Common myeloid progenitor, CD34-positive (primary cell): ENCODE data around the gene SEC62.
A peak's percentile ranks its signal among the peaks of the same experiment; 100 is the strongest.

Experiments used
- CTCF ChIA-PET: fragments of 350-600 bp; sonication (Branson Sonifier 250); formaldehyde crosslinking; loops from one replicate; lab custom pipeline; 2021; ENCODE audit warnings: antibody characterized with exemption; lab: Charles Lee
- POLR2A ChIA-PET: fragments of 350-600 bp; sonication (Branson Sonifier 250); formaldehyde crosslinking; loops from one replicate; lab custom pipeline; 2021; ENCODE audit warnings: antibody characterized with exemption; lab: Charles Lee
- DNase-seq, 3 donors: peaks; one replicate each; pipeline versions ENCODE4 v3.0.0 to v3.0.0-alpha.2; 2013
- H3K27ac ChIP-seq, 2 experiments: 1 replicate in 1 of 2; 2 replicates in 1 of 2; pipeline ENCODE4 v1.7.0; 2013; ENCODE audit warnings: inconsistent platforms in 2 of 2, low read length in 2 of 2, mild to moderate bottlenecking in 2 of 2, low read depth in 1 of 2, moderate library complexity in 1 of 2; ENCODE audit not compliant: severe bottlenecking in 2 of 2, insufficient read depth in 1 of 2, poor library complexity in 1 of 2
- H3K27me3 ChIP-seq, 5 experiments: replicated peaks in 2 of 5; 1 replicate in 3 of 5; 2 replicates in 2 of 5; pipeline versions ENCODE4 v1.6.1 to v1.7.0; 2013; ENCODE audit warnings: low read length in 4 of 5, mild to moderate bottlenecking in 2 of 5, moderate library complexity in 2 of 5, inconsistent platforms in 1 of 5; ENCODE audit not compliant: insufficient read depth in 5 of 5, control insufficient read depth in 4 of 5
- H3K36me3 ChIP-seq, 4 experiments: 1 replicate in 2 of 4; 2 replicates in 2 of 4; pipeline versions ENCODE4 v1.6.1 to v1.7.0; 2013; ENCODE audit warnings: low read length in 3 of 4, control low read depth in 1 of 4, mild to moderate bottlenecking in 1 of 4; ENCODE audit not compliant: control insufficient read depth in 4 of 4, insufficient read depth in 4 of 4
- H3K4me1 ChIP-seq, 4 experiments: 1 replicate in 3 of 4; 2 replicates in 1 of 4; pipeline versions ENCODE4 v1.6.1 to v1.7.1; 2013; ENCODE audit warnings: low read length in 3 of 4, mild to moderate bottlenecking in 3 of 4, control low read depth in 1 of 4, inconsistent platforms in 1 of 4, moderate library complexity in 1 of 4; ENCODE audit not compliant: control insufficient read depth in 4 of 4, insufficient read depth in 4 of 4; ENCODE audit errors: control extremely low read depth in 1 of 4
- H3K4me3 ChIP-seq, 7 experiments: 1 replicate in 4 of 7; 2 replicates in 3 of 7; pipeline versions ENCODE4 v1.5.1 to v1.7.0; 2013; ENCODE audit warnings: mild to moderate bottlenecking in 7 of 7, low read length in 6 of 7, moderate library complexity in 6 of 7, inconsistent platforms in 2 of 7, low read depth in 2 of 7, control low read depth in 1 of 7; ENCODE audit not compliant: insufficient read depth in 4 of 7, control insufficient read depth in 1 of 7; ENCODE audit errors: extremely low read depth in 1 of 7
- H3K9me3 ChIP-seq, 5 experiments: 1 replicate in 4 of 5; 2 replicates in 1 of 5; pipeline versions ENCODE4 v1.6.1 to v1.7.1; 2013; ENCODE audit warnings: low read length in 4 of 5, mild to moderate bottlenecking in 2 of 5, inconsistent platforms in 1 of 5, low read depth in 1 of 5, moderate library complexity in 1 of 5; ENCODE audit not compliant: control insufficient read depth in 4 of 5, insufficient read depth in 2 of 5; ENCODE audit errors: control extremely low read depth in 1 of 5
- WGBS: methylation state at CpG from one replicate; pipeline ENCODE4 v1.1.5; 2013; ENCODE audit not compliant: insufficient coverage; 5-methylcytosine and 5-hydroxymethylcytosine counted together

SEC62 gene

DNA sequence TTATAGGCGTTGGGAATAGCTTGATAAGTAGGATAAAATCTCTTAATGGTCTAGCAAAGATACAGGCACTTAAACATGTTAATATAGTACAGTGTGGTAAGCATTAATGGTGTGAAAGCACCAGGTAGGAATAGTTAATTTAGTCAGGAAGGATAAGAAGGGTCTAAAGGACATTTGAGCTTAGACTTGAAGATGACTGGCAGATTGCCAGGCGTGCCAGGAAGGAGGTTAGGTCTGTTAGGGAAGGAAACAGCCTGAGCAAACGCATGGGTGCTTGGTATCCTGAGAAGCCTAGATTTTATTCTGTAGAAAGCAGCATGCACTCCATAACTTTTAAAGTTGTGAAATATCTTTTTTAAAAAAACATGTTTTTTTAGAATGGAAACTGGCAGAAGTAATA lies 17.7 kb downstream of the SEC62 start:
- H3K36me3 ChIP-seq: peaks cover 21 to 84% (median 60%) of the 10 kb centered on the region in 4 experiments
- POLR2A ChIA-PET: interaction anchor here (0.6 kb wide), 1 partner anchor 17 kb away, joined by 3 read pairs; no protein-coding TSS in a partner anchor
- 0% methylated on average over 1 of the region's 3 CpGs for WGBS

DNA sequence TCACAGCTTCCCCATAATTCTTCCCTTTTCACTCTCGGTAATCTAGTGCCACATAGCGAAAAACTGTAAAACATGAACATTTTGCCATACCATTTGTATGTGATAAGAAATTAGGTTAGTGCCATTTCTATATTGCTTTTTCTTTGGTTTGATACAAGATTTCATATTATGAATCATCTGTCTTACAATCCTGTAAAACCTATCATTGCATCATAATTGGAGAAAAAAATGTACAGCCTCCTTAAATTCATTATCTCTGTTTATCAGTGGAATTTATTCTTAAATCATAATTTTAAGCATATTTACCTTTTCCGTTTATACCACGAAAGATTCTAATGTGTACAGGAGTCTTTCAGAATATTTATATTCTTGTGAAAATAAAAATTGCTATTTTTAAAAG lies 23.8 kb downstream of the SEC62 start:
- ChIA-PET CTCF (no interaction called here), POLR2A (no interaction called here)
- H3K4me1 ChIP-seq: no peaks in the 10 kb centered on the region
- no peak for DNase-seq
- no peak overlapping the region for H3K27ac ChIP-seq
- no peak overlapping the region for H3K4me3 ChIP-seq
- no peaks in the 10 kb centered on the region for H3K9me3 ChIP-seq
- WGBS: no CpG with 5 or more reads among the region's 4 CpGs
- H3K27me3 ChIP-seq: no peaks in the 10 kb centered on the region
- H3K36me3 ChIP-seq: peaks cover 15 to 78% (median 44%) of the 10 kb centered on the region in 4 experiments

More for the DNA sequence above, 17.7 kb downstream of the SEC62 start:
- Histone ChIP-seq H3K27ac (no peak overlapping the region), H3K9me3 (no peaks in the 10 kb centered on the region), H3K4me1 (peaks cover 0 to 6% (median 4%) of the 10 kb centered on the region in 4 experiments), H3K4me3 (no peak overlapping the region), H3K27me3 (no peaks in the 10 kb centered on the region)
- CTCF ChIA-PET: interaction anchor here (1.0 to 2.0 kb wide), 2 partner anchors 12 to 18 kb away, joined by 3 to 8 read pairs; partner anchors contain the start of gene SEC62
- DNase-seq: peak; percentile 21 to 58 (median 54)

DNA sequence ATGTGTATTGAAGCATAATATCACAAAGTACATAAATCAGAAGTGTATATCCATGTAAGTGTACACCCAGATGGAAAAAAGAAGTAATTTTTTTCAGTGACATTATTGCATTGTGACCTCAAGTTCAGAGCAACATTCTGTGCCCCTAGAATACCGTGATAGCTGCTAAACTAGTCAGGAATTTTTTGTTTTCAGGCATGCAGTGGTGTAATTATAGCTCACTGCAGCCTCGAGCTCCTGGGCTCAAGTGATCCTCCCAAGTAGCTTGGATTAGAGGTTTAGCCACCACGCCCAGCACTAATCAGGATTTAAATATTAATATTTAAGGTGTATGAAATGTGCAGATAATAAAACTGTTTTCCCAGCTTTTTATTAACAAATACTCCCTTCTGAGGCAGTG lies 25.5 kb downstream of the SEC62 start:
- POLR2A ChIA-PET: no interaction called here
- H3K4me1 ChIP-seq: no peaks in the 10 kb centered on the region
- peaks cover 10 to 64% (median 40%) of the 10 kb centered on the region in 4 experiments for H3K36me3 ChIP-seq
- H3K27me3 ChIP-seq: no peaks in the 10 kb centered on the region
- CTCF ChIA-PET: interaction anchor here (0.8 to 0.9 kb wide), 2 partner anchors 9 to 61 kb away, joined by 3 to 4 read pairs; no protein-coding TSS in a partner anchor
- peak overlapping the region in 1 of 2 experiments; percentile 22 for H3K27ac ChIP-seq
- WGBS: 100% methylated on average over 1 of the region's 3 CpGs
- DNase-seq: no peak
- H3K9me3 ChIP-seq: no peaks in the 10 kb centered on the region
- no peak overlapping the region for H3K4me3 ChIP-seq

DNA sequence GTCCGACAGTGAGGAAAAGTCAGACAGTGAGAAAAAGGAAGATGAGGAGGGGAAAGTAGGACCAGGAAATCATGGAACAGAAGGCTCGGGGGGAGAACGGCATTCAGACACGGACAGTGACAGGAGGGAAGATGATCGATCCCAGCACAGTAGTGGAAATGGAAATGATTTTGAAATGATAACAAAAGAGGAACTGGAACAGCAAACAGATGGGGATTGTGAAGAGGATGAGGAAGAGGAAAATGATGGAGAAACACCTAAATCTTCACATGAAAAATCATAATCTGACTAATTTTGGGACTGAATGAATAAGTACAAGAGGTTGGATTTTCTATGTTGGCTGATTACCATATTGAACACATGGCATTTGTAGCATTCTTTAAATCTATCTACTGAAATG lies 26.2 kb downstream of the SEC62 start:
- Histone ChIP-seq H3K27ac (no peak overlapping the region), H3K9me3 (no peaks in the 10 kb centered on the region), H3K27me3 (no peaks in the 10 kb centered on the region), H3K4me3 (no peak overlapping the region), H3K36me3 (peaks cover 10 to 58% (median 35%) of the 10 kb centered on the region in 4 experiments), H3K4me1 (no peaks in the 10 kb centered on the region)
- no peak for DNase-seq
- POLR2A ChIA-PET: no interaction called here
- 84% methylated on average over 5 of the region's 5 CpGs for WGBS
- CTCF ChIA-PET: interaction anchor here (0.8 kb wide), 1 partner anchor 60 kb away, joined by 3 read pairs; no protein-coding TSS in a partner anchor

DNA sequence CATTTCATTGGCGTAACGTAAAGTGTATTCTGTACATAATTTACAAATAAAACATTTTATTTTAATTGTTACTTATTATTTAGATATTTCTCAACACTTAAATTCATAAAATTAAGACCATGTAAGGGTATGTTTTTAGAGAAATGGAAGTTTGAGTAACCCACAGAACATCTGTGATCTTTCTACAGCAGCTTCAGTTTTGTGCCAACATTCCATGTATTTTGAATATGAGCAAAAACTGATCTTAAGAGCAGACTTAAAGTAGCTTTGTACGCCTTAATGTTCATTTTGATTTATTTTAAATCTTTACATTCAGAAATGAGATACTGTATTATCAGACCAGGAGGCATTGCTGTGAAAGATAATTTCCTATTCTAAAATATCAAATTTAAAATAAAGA lies 27.2 kb downstream of the SEC62 start:
- H3K4me1 ChIP-seq: no peaks in the 10 kb centered on the region
- no peaks in the 10 kb centered on the region for H3K27me3 ChIP-seq
- H3K9me3 ChIP-seq: no peaks in the 10 kb centered on the region
- no peak for DNase-seq
- no peak overlapping the region for H3K27ac ChIP-seq
- no CpG with 5 or more reads among the region's 3 CpGs for WGBS
- peaks cover 7 to 49% (median 31%) of the 10 kb centered on the region in 4 experiments for H3K36me3 ChIP-seq
- POLR2A ChIA-PET: no interaction called here
- CTCF ChIA-PET: interaction anchor here (1.3 kb wide), 1 partner anchor 13 kb away, joined by 3 read pairs; no protein-coding TSS in a partner anchor
- H3K4me3 ChIP-seq: no peak overlapping the region

DNA sequence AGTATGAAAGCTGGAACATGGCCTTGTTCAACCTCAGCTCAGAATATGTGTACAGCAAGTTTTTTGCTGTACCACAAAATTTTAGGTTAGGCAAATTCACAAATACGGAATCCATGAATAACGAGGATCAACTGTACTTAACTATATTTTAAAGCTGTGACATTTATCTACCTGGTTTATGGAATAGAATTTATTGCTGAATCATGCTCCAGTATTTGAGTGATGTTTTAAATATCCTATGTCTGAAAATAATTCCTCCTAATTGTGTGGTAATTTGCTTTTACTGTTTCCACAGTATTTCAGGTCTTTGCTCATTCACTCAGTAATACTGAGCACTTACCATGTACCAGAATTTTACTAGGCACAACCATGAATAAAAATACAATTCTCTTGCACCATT lies 29.5 kb downstream of the SEC62 start:
- ChIA-PET POLR2A (no interaction called here), CTCF (interaction anchor here (0.7 to 1.0 kb wide), 3 partner anchors 11 to 26 kb away, joined by 3 read pairs; no protein-coding TSS in a partner anchor)
- H3K36me3 ChIP-seq: peaks cover 6 to 39% (median 24%) of the 10 kb centered on the region in 4 experiments
- peaks cover 0 to 2% (median 0%) of the 10 kb centered on the region in 5 experiments for H3K9me3 ChIP-seq
- no peak for DNase-seq
- no peak overlapping the region for H3K27ac ChIP-seq
- no peaks in the 10 kb centered on the region for H3K27me3 ChIP-seq
- no peaks in the 10 kb centered on the region for H3K4me1 ChIP-seq
- no peak overlapping the region for H3K4me3 ChIP-seq
- WGBS: no CpG with 5 or more reads among the region's 2 CpGs

DNA sequence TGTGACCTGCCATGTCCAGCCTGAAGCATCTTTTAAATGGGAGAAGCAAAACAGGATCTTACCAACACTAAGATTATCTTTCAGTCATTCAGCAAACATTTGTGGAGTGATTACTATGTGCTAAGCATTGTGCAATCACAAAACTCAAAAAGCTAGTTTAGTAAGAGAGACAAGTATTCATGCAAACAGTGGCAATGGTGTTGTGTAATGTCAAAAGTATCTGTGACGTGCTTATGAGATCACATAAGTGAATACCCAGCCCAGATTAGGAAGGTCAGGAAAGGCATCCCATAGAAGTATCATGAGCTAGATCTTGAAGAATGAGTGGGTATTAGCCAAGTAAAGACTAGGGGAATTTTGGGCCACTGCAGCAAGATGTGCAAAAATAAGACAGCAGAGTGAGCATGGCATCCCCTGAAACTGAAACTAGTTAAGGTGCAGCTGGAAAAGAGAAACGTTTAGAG lies 32.1 kb downstream of the SEC62 start:
- 75% methylated on average over 2 of the region's 2 CpGs for WGBS
- CTCF ChIA-PET: no interaction called here
- POLR2A ChIA-PET: no interaction called here
- H3K27ac ChIP-seq: no peak overlapping the region
- peaks cover 0 to 2% (median 0%) of the 10 kb centered on the region in 5 experiments for H3K9me3 ChIP-seq
- no peak overlapping the region for H3K4me3 ChIP-seq
- no peak for DNase-seq
- no peaks in the 10 kb centered on the region for H3K27me3 ChIP-seq
- peaks cover 2 to 16% (median 8%) of the 10 kb centered on the region in 4 experiments for H3K36me3 ChIP-seq
- peaks cover 5 to 21% (median 11%) of the 10 kb centered on the region in 4 experiments for H3K4me1 ChIP-seq
